Smooth muscle cell (in vitro differentiated cells): Measurements from ENCODE around the gene CENPI. TPM values are rescaled to one million over a fixed set of nuclear protein-coding genes. Genes with fewer than 3 reads are reported as not detected.
A peak's percentile ranks its signal among the peaks of the same experiment; 100 is the strongest.

Experiments used
- DNase-seq: peaks from one replicate; lab custom pipeline; 2025; ENCODE audit not compliant: unreplicated experiment; lab: John Stamatoyannopoulos, UW
- H2AFZ ChIP-seq: fragments of 200-600 bp; sonication (generic); 2 replicates; pipeline ENCODE4 v1.6.0; 2016; ENCODE audit warnings: antibody characterized with exemption, low read depth, mild to moderate bottlenecking
- H3F3A ChIP-seq: fragments of 200-600 bp; sonication (generic); 2 replicates; pipeline ENCODE4 v1.6.0; 2017; ENCODE audit warnings: antibody characterized with exemption, low read depth
- H3K27ac ChIP-seq: fragments of 200-600 bp; sonication (generic); 2 replicates; pipeline ENCODE4 v1.5.1; 2016; ENCODE audit warnings: low read depth, mild to moderate bottlenecking
- H3K27me3 ChIP-seq: fragments of 200-600 bp; sonication (generic); 2 replicates; pipeline ENCODE4 v1.6.1; 2016; ENCODE audit warnings: low read depth, mild to moderate bottlenecking
- H3K36me3 ChIP-seq: fragments of 200-600 bp; sonication (generic); 2 replicates; pipeline ENCODE4 v1.5.1; 2016; ENCODE audit warnings: low read depth
- H3K4me1 ChIP-seq: fragments of 200-600 bp; sonication (generic); 2 replicates; pipeline ENCODE4 v1.5.1; 2016; ENCODE audit warnings: low read depth
- H3K4me2 ChIP-seq: fragments of 200-600 bp; sonication (generic); 2 replicates; pipeline ENCODE4 v1.6.0; 2016; ENCODE audit warnings: mild to moderate bottlenecking
- H3K4me3 ChIP-seq: fragments of 200-600 bp; sonication (generic); 2 replicates; pipeline ENCODE4 v1.5.1; 2016; ENCODE audit warnings: mild to moderate bottlenecking
- H3K79me2 ChIP-seq: fragments of 200-600 bp; sonication (generic); 2 replicates; pipeline ENCODE4 v1.6.0; 2016; ENCODE audit warnings: low read depth, mild to moderate bottlenecking
- H3K9ac ChIP-seq: fragments of 200-600 bp; sonication (generic); 2 replicates; pipeline ENCODE4 v1.6.0; 2016; ENCODE audit warnings: low read depth
- H3K9me3 ChIP-seq: fragments of 200-600 bp; sonication (generic); replicated peaks from 2 replicates; pipeline ENCODE4 v1.5.1; 2016; ENCODE audit warnings: low read depth
- H4K20me1 ChIP-seq: fragments of 200-600 bp; sonication (generic); 2 replicates; pipeline ENCODE4 v1.6.0; 2016; ENCODE audit warnings: low read depth
- CTCF ChIP-seq: fragments of 200-600 bp; sonication (generic); IDR thresholded peaks from 2 replicates; pipeline ENCODE4 v1.5.1; 2017; ENCODE audit warnings: borderline replicate concordance, mild to moderate bottlenecking, antibody characterized with exemption; ENCODE audit not compliant: insufficient read depth, poor library complexity, severe bottlenecking
- WGBS: methylation state at CpG from one replicate; pipeline ENCODE4 v1.1.7; 2016; ENCODE audit warnings: low lambda C conversion rate; 5-methylcytosine and 5-hydroxymethylcytosine counted together
- polyA plus RNA-seq: library from polyadenylated mRNA; unstranded; fragments of >200 nt; fragmentation: Nextera tagmentation; extraction: Ambion mirVana; gene quantifications from 2 replicates; pipeline ENCODE4 v1.2.1, GENCODE V29; 2016
- total RNA-seq: library from RNA; depleted of rRNA; stranded (reverse); fragments of >200 nt; gene quantifications from 2 replicates; pipeline ENCODE4 v1.2.3, GENCODE V29; 2014

The CENPI gene
- total and polyA plus RNA-seq, 2 experiments from 2014 or later = 4.2 to 6.0 TPM

GRCh38 chrX:101078716-101079598 lies 19.0 kb upstream of the CENPI start, which contains the start of gene TMEM35A:
Gene TMEM35A (plus strand): TSS chrX:101078879. CDS start chrX:101079003, 124 bp downstream.
- Histone ChIP-seq H3K4me3 (peak within 1 kb of the TSS; percentile 50), H3K4me1 (no peaks in the 10 kb centered on the region), H2AFZ (peak within 1 kb of the TSS; percentile 84), H3K27ac (no peak within 1 kb of the TSS), H3F3A (no peaks in the 10 kb centered on the region), H3K9ac (no peak within 1 kb of the TSS), H3K79me2 (no peaks in the 10 kb centered on the region), H3K27me3 (no peaks in the 10 kb centered on the region), H3K4me2 (peak within 1 kb of the TSS; percentile 86), H3K9me3 (no peaks in the 10 kb centered on the region), H4K20me1 (no peaks in the 10 kb centered on the region), H3K36me3 (no peaks in the 10 kb centered on the region)
- no peak for DNase-seq
- 39% methylated on average over 23 of the region's 23 CpGs for WGBS
- no peak for TF ChIP-seq CTCF

DNA sequence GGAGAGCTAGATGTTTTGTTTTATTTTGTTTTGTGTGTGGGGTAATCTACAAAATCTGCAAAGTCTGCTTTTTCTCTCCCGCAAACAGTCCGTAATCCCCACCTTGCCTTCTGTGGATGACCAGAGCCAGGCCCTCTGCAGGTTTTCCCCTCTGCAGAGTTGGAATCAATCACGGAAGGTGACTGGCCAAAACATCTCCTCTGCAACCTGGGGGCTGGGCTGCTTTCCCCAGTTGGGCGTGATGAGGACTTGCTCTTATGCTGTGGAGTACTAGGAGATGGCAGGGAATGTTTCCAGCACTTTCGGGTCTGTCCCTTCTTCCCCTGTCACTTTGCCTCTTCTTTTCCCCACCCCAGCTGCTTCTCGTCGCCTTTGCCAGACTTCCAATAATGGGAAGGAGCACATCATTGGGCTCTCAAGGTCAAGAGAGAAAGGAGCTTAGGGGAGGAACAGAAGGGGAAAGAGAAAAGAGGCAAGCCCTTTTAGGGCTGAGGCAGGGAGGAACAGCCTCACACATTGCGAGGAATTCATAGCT lies 18.2 kb upstream of the CENPI start:
- DNase-seq = no peak
- no peak overlapping the region for H3K9ac ChIP-seq
- no peaks in the 10 kb centered on the region for H3K27me3 ChIP-seq
- H3K79me2 ChIP-seq = no peaks in the 10 kb centered on the region
- H3K4me1 ChIP-seq = no peaks in the 10 kb centered on the region
- peak overlapping the region; percentile 50 for H3K4me3 ChIP-seq
- peak overlapping the region; percentile 86 for H3K4me2 ChIP-seq
- H3K36me3 ChIP-seq = no peaks in the 10 kb centered on the region
- no peaks in the 10 kb centered on the region for H3K9me3 ChIP-seq
- no peaks in the 10 kb centered on the region for H4K20me1 ChIP-seq
- 60% methylated on average over 8 of the region's 8 CpGs for WGBS
- no peak for TF ChIP-seq CTCF
- H2AFZ ChIP-seq = no peak overlapping the region
- no peaks in the 10 kb centered on the region for H3F3A ChIP-seq
- no peak overlapping the region for H3K27ac ChIP-seq

- H3K36me3 ChIP-seq = no peaks in the 10 kb centered on the region
- no peak for TF ChIP-seq CTCF
- no peak overlapping the region for H2AFZ ChIP-seq
- WGBS = 82% methylated on average over 3 of the region's 3 CpGs
- no peak overlapping the region for H3K4me3 ChIP-seq
- H3K9ac ChIP-seq = no peak overlapping the region
- no peaks in the 10 kb centered on the region for H3K79me2 ChIP-seq
- no peaks in the 10 kb centered on the region for H3K9me3 ChIP-seq
- H3K27me3 ChIP-seq = no peaks in the 10 kb centered on the region
- DNase-seq = no peak
- no peaks in the 10 kb centered on the region for H3F3A ChIP-seq
- H3K4me2 ChIP-seq = no peak overlapping the region
- no peaks in the 10 kb centered on the region for H4K20me1 ChIP-seq
- H3K27ac ChIP-seq = no peak overlapping the region
- H3K4me1 ChIP-seq = no peaks in the 10 kb centered on the region
Observed at GRCh38 chrX:101080326-101081124, 17.5 kb upstream of the CENPI start.
